Astrocyte (in vitro differentiated cells and primary cell): ENCODE data around the gene HCRTR2. TPM values are rescaled to one million over a fixed set of nuclear protein-coding genes. Genes with fewer than 3 reads are reported as not detected.
"Not testable (repeated sequence)": the region's sequence is repeated elsewhere in the genome, so short reads cannot be mapped to it uniquely, and the experiment has no call there.

ENCODE experiments used
- DNase-seq: peaks from one replicate; pipeline ENCODE4 v3.0.0-alpha.2; 2010; ENCODE audit warnings: low read depth
- FAIRE-seq: peaks from 2 replicates; lab custom pipeline; 2011; peaks lifted over from hg19 to GRCh38; lab: Jason Lieb, UNC
- H2AFZ ChIP-seq: 2 replicates; pipeline ENCODE4 v1.6.0; 2012; ENCODE audit warnings: low read depth, low read length, inconsistent platforms
- H3K27ac ChIP-seq: 2 replicates; pipeline ENCODE4 v1.5.1; 2011; ENCODE audit warnings: low read depth, low read length, inconsistent platforms
- H3K27me3 ChIP-seq: 2 replicates; pipeline ENCODE4 v1.6.0; 2011; ENCODE audit warnings: low read length, inconsistent platforms; ENCODE audit not compliant: insufficient read depth
- H3K36me3 ChIP-seq: 2 replicates; pipeline ENCODE4 v1.5.1; 2011; ENCODE audit warnings: low read length, inconsistent platforms; ENCODE audit not compliant: insufficient read depth
- H3K4me1 ChIP-seq: 2 replicates; pipeline ENCODE4 v1.5.1; 2011; ENCODE audit warnings: low read length, inconsistent platforms; ENCODE audit not compliant: insufficient read depth
- H3K4me2 ChIP-seq: 2 replicates; pipeline ENCODE4 v1.6.0; 2012; ENCODE audit warnings: low read length, inconsistent platforms
- H3K4me3 ChIP-seq: 2 replicates; pipeline ENCODE4 v1.5.1; 2011; ENCODE audit warnings: low read depth, mild to moderate bottlenecking, low read length, inconsistent platforms; ENCODE audit not compliant: insufficient read depth
- H3K79me2 ChIP-seq: 2 replicates; pipeline ENCODE4 v1.6.0; 2012; ENCODE audit warnings: mild to moderate bottlenecking, low read length, inconsistent platforms; ENCODE audit not compliant: insufficient read depth
- H3K9ac ChIP-seq: 2 replicates; pipeline ENCODE4 v1.6.0; 2012; ENCODE audit warnings: mild to moderate bottlenecking, low read length, inconsistent platforms
- H3K9me3 ChIP-seq: 2 replicates; pipeline ENCODE4 v1.5.1; 2012; ENCODE audit warnings: low read depth, mild to moderate bottlenecking, low read length, inconsistent platforms; ENCODE audit not compliant: insufficient read depth
- H4K20me1 ChIP-seq: 2 replicates; pipeline ENCODE4 v1.6.0; 2012; ENCODE audit warnings: low read length, inconsistent platforms; ENCODE audit not compliant: insufficient read depth
- H3K27ac Mint-ChIP-seq: one replicate; pipeline ENCODE4 v1.8.0; 2021; ENCODE audit warnings: mild to moderate bottlenecking, mixed read lengths; ENCODE audit not compliant: unreplicated experiment
- H3K27me3 Mint-ChIP-seq: one replicate; pipeline ENCODE4 v1.8.0; 2021; ENCODE audit warnings: low read depth, mixed read lengths; ENCODE audit not compliant: unreplicated experiment
- H3K36me3 Mint-ChIP-seq: one replicate; pipeline ENCODE4 v1.8.0; 2021; ENCODE audit warnings: low read depth, mixed read lengths; ENCODE audit not compliant: unreplicated experiment
- H3K4me1 Mint-ChIP-seq: one replicate; pipeline ENCODE4 v1.8.0; 2021; ENCODE audit warnings: low read depth, mixed read lengths; ENCODE audit not compliant: unreplicated experiment
- H3K4me3 Mint-ChIP-seq: one replicate; pipeline ENCODE4 v1.8.0; 2021; ENCODE audit warnings: mild to moderate bottlenecking, moderate library complexity, mixed read lengths; ENCODE audit not compliant: unreplicated experiment
- H3K9me3 Mint-ChIP-seq: one replicate; pipeline ENCODE4 v1.8.0; 2021; ENCODE audit warnings: mild to moderate bottlenecking, mixed read lengths; ENCODE audit not compliant: unreplicated experiment
- EZH2 ChIP-seq: IDR thresholded peaks from 2 replicates; pipeline ENCODE4 v1.6.1; 2012; ENCODE audit warnings: mild to moderate bottlenecking, low read length, inconsistent platforms; ENCODE audit not compliant: insufficient read depth
- total RNA-seq: library from RNA; stranded (reverse); gene quantifications from 2 replicates; pipeline ENCODE4 v1.2.1, GENCODE V29; 2021
- TF ChIP-seq, protein P1 (sequence below): IDR thresholded peaks from 2 replicates; pipeline ENCODE4 v1.5.1; 2011; ENCODE audit warnings: low read depth, mild to moderate bottlenecking, inconsistent platforms, low read length, moderate library complexity; ENCODE audit not compliant: insufficient read depth

The HCRTR2 gene
- total RNA-seq, 1 donor from 2014 or later: 0.23 TPM

DNA sequence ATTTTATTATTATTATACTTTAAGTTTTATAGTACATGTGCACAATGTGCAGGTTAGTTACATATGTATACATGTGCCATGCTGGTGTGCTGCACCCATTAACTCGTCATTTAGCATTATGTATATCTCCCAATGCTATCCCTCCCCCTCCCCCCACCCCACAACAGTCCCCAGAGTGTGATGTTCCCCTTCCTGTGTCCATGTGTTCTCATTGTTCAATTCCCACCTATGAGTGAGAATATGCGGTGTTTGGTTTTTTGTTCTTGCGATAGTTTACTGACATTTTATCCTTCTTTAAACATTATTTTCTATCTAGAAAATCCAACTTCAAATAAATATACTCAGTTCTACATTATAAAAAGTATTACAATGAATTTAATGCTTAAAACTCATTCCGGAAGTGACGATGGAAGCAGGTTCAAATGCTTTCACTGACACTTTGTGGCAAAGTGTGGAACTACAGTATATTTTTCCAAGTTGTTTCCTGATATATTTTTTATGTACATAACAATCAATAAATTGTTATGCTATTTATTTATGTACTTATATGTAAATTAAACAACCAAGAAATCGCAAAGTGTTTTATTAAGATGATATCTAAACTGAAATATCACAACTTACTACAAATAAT is 66.8 kb downstream of the HCRTR2 start:
- H2AFZ ChIP-seq, H3K9me3 ChIP-seq, H4K20me1 ChIP-seq, H3K4me3 Mint-ChIP-seq, H3K4me1 Mint-ChIP-seq, FAIRE-seq, H3K27ac ChIP-seq, H3K27me3 ChIP-seq, H3K27ac Mint-ChIP-seq, H3K36me3 Mint-ChIP-seq, H3K27me3 Mint-ChIP-seq, H3K4me3 ChIP-seq, H3K4me1 ChIP-seq, H3K9me3 Mint-ChIP-seq, H3K4me2 ChIP-seq, H3K36me3 ChIP-seq, H3K79me2 ChIP-seq, H3K9ac ChIP-seq: not testable (repeated sequence)
- peak; percentile 4 for DNase-seq
- TF ChIP-seq, protein P1, sequence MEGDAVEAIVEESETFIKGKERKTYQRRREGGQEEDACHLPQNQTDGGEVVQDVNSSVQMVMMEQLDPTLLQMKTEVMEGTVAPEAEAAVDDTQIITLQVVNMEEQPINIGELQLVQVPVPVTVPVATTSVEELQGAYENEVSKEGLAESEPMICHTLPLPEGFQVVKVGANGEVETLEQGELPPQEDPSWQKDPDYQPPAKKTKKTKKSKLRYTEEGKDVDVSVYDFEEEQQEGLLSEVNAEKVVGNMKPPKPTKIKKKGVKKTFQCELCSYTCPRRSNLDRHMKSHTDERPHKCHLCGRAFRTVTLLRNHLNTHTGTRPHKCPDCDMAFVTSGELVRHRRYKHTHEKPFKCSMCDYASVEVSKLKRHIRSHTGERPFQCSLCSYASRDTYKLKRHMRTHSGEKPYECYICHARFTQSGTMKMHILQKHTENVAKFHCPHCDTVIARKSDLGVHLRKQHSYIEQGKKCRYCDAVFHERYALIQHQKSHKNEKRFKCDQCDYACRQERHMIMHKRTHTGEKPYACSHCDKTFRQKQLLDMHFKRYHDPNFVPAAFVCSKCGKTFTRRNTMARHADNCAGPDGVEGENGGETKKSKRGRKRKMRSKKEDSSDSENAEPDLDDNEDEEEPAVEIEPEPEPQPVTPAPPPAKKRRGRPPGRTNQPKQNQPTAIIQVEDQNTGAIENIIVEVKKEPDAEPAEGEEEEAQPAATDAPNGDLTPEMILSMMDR: peak; percentile 56

DNA sequence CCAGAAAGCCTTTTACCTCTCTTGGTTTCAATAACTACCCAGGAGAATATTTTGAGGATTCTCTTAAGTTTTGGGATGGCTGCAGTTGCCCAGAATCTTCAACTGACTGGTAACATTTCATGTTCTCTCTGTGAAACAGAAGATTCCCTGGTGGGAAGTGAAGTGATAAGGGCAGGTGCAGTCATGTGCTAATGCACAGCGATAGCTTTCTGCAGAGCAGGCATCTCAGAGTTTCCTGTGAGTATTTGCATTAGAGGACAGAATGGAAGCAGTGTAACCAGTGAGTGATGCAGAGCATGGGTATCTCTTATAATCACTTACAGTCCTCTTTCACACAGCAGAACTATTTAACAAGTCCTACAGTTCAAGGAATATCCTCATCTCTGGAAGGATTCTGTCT is 76.1 kb downstream of the HCRTR2 start:
- H3K4me1 ChIP-seq: no peaks in the 10 kb centered on the region
- no peak overlapping the region for H3K4me3 ChIP-seq
- no peaks in the 10 kb centered on the region for H4K20me1 ChIP-seq
- H3K36me3 ChIP-seq: no peaks in the 10 kb centered on the region
- no peaks in the 10 kb centered on the region for H3K79me2 ChIP-seq
- Mint-ChIP-seq H3K4me3 (no peak overlapping the region), H3K27me3 (no peaks in the 10 kb centered on the region), H3K9me3 (no peaks in the 10 kb centered on the region), H3K27ac (no peak overlapping the region), H3K4me1 (no peaks in the 10 kb centered on the region), H3K36me3 (no peaks in the 10 kb centered on the region)
- FAIRE-seq: no peak
- H2AFZ ChIP-seq: no peak overlapping the region
- H3K27ac ChIP-seq: no peak overlapping the region
- TF ChIP-seq, protein P1: no peak
- TF ChIP-seq EZH2: no peak
- no peak for DNase-seq
- H3K9ac ChIP-seq: no peak overlapping the region
- H3K4me2 ChIP-seq: no peak overlapping the region
- no peaks in the 10 kb centered on the region for H3K9me3 ChIP-seq
- no peaks in the 10 kb centered on the region for H3K27me3 ChIP-seq

DNA sequence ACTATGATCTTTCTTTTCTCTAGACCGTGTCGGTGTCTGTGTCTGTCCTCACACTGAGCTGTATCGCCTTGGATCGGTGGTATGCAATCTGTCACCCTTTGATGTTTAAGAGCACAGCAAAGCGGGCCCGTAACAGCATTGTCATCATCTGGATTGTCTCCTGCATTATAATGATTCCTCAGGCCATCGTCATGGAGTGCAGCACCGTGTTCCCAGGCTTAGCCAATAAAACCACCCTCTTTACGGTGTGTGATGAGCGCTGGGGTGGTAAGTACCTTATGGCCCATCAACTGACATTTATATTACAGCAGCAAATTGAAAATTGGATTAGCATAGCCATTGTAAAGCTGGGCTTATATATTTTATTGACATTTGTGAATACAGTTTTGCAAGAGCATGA is 80.8 kb downstream of the HCRTR2 start:
- H3K27ac Mint-ChIP-seq: no peak overlapping the region
- FAIRE-seq (no peak), DNase-seq (no peak)
- no peaks in the 10 kb centered on the region for H3K79me2 ChIP-seq
- H3K4me1 ChIP-seq: no peaks in the 10 kb centered on the region
- no peaks in the 10 kb centered on the region for H3K9me3 Mint-ChIP-seq
- no peaks in the 10 kb centered on the region for H3K27me3 ChIP-seq
- no peak overlapping the region for H2AFZ ChIP-seq
- no peak overlapping the region for H3K4me2 ChIP-seq
- H3K36me3 Mint-ChIP-seq: no peaks in the 10 kb centered on the region
- no peaks in the 10 kb centered on the region for H3K36me3 ChIP-seq
- H3K4me3 Mint-ChIP-seq: no peak overlapping the region
- H4K20me1 ChIP-seq: no peaks in the 10 kb centered on the region
- TF ChIP-seq, protein P1: no peak
- no peak for TF ChIP-seq EZH2
- H3K4me3 ChIP-seq: no peak overlapping the region
- no peaks in the 10 kb centered on the region for H3K9me3 ChIP-seq
- no peak overlapping the region for H3K27ac ChIP-seq
- no peaks in the 10 kb centered on the region for H3K27me3 Mint-ChIP-seq
- no peaks in the 10 kb centered on the region for H3K4me1 Mint-ChIP-seq
- no peak overlapping the region for H3K9ac ChIP-seq
